Medulla oblongata (tissue), 1 donor: ENCODE results near the gene SUSD1.

Source experiments
- DNase-seq: peaks from one replicate; pipeline ENCODE4 v3.0.0-alpha.2; 2015; ENCODE audit errors: extremely low spot score

Gene SUSD1

GRCh38 chr9:112069318-112070169 lies 105.6 kb downstream of the SUSD1 start:
- peak; percentile 73 for DNase-seq

- DNase-seq = no peak
Observed at GRCh38 chr9:112065806-112066606, 109.1 kb downstream of the SUSD1 start.

GRCh38 chr9:112064871-112065270 lies 110.2 kb downstream of the SUSD1 start:
- no peak for DNase-seq

- DNase-seq = no peak
Observed at GRCh38 chr9:112063586-112063985, 111.5 kb downstream of the SUSD1 start.

GRCh38 chr9:112063151-112063550 lies 111.9 kb downstream of the SUSD1 start:
- DNase-seq = no peak

- peak; percentile 77 for DNase-seq
Observed at GRCh38 chr9:112061152-112061740, 113.9 kb downstream of the SUSD1 start.

- no peak for DNase-seq
Observed at GRCh38 chr9:112059966-112060320, 115.2 kb downstream of the SUSD1 start.

- peak; percentile 86 for DNase-seq
Observed at GRCh38 chr9:112059145-112059965, 115.7 kb downstream of the SUSD1 start.

- peak; percentile 62 for DNase-seq
Observed at GRCh38 chr9:112056996-112057395, 118.1 kb downstream of the SUSD1 start.

GRCh38 chr9:112054916-112055315 lies 120.2 kb downstream of the SUSD1 start:
- no peak for DNase-seq

GRCh38 chr9:112051812-112052211 lies 123.3 kb downstream of the SUSD1 start:
- peak; percentile 68 for DNase-seq

- no peak for DNase-seq
Observed at GRCh38 chr9:112050544-112051475, 124.3 kb downstream of the SUSD1 start.

GRCh38 chr9:112049811-112050516 lies 125.1 kb downstream of the SUSD1 start:
- no peak for DNase-seq

GRCh38 chr9:112048924-112049691 lies 126.0 kb downstream of the SUSD1 start:
- DNase-seq = no peak

- no peak for DNase-seq
Observed at GRCh38 chr9:112047538-112048066, 127.5 kb downstream of the SUSD1 start.

- DNase-seq = no peak
Observed at GRCh38 chr9:112046181-112046580, 128.9 kb downstream of the SUSD1 start.

GRCh38 chr9:112044881-112045280 lies 130.2 kb downstream of the SUSD1 start:
- DNase-seq = no peak

- no peak for DNase-seq
Observed at GRCh38 chr9:112044186-112044585, 130.9 kb downstream of the SUSD1 start.

- no peak for DNase-seq
Observed at GRCh38 chr9:112043423-112043822, 131.7 kb downstream of the SUSD1 start.
